HepG2 (cell line): ENCODE results near the gene ZNF771. TPM values are rescaled to one million over a fixed set of nuclear protein-coding genes. Genes with fewer than 3 reads are reported as not detected.

Experiments used
- ATAC-seq: fragments of 200-7000 bp; cut with Tn5 transposase; 3 replicates; pipeline ENCODE4 v1.9.1; 2020; ENCODE audit warnings: mild to moderate bottlenecking, moderate library complexity
- BruUV-seq: library from RNA; stranded (reverse); fragments of 400-500 nt; replicated peaks from 2 replicates; lab custom pipeline; 2021; lab: Mats Ljungman, UMichigan
- CTCF ChIA-PET: fragments of 300-600 bp; formaldehyde crosslinking; extraction: SDS; loops from one replicate; lab custom pipeline; 2021; ENCODE audit warnings: low total read pairs, inconsistent platforms, low intra/inter-chr PET ratio; lab: Yijun Ruan, JAX
- POLR2A ChIA-PET: fragments of 350-600 bp; sonication (Branson Sonifier 250); formaldehyde crosslinking; loops from one replicate; lab custom pipeline; 2020; ENCODE audit warnings: antibody characterized with exemption, inconsistent platforms; lab: Yijun Ruan, JAX
- DNase-seq: peaks from one replicate; pipeline ENCODE4 v3.0.0-alpha.2; 2015; ENCODE audit warnings: low spot score
- FAIRE-seq: peaks from 3 replicates; lab custom pipeline; 2011; peaks lifted over from hg19 to GRCh38; lab: Jason Lieb, UNC
- H2AFZ ChIP-seq: one replicate; pipeline ENCODE4 v1.6.1; 2011; ENCODE audit warnings: low read length, inconsistent platforms
- H3K27ac ChIP-seq: fragments of 300-600 bp; 3 replicates; pipeline ENCODE4 v1.8.0; 2011; ENCODE audit warnings: mixed run types, mild to moderate bottlenecking, mixed read lengths, low read length, inconsistent platforms; ENCODE audit not compliant: insufficient read depth; ENCODE audit errors: extremely low read length
- H3K27me3 ChIP-seq, 2 experiments: fragments of 200-600 bp in 1 of 2; 2 replicates in 1 of 2; 3 replicates in 1 of 2; pipeline versions ENCODE4 v1.6.0 to v1.8.0; 2011; ENCODE audit warnings: low read length in 2 of 2, mild to moderate bottlenecking in 2 of 2, moderate library complexity in 2 of 2, inconsistent platforms in 1 of 2; ENCODE audit not compliant: insufficient read depth in 2 of 2, control insufficient read depth in 1 of 2
- H3K36me3 ChIP-seq, 2 experiments: fragments of 200-600 bp in 1 of 2; replicated peaks in 1 of 2; 2 replicates in 1 of 2; 3 replicates in 1 of 2; pipeline versions ENCODE4 v1.5.1 to v1.8.0; 2011; ENCODE audit warnings: low read length in 2 of 2, inconsistent platforms in 1 of 2; ENCODE audit not compliant: insufficient read depth in 2 of 2, control insufficient read depth in 1 of 2
- H3K4me1 ChIP-seq: 2 replicates; pipeline ENCODE4 v1.5.1; 2012; ENCODE audit warnings: low read length, inconsistent platforms; ENCODE audit not compliant: insufficient read depth
- H3K4me2 ChIP-seq: 2 replicates; pipeline ENCODE4 v1.6.0; 2011; ENCODE audit warnings: low read depth, low read length, inconsistent platforms
- H3K4me3 ChIP-seq, 3 experiments: fragments of 200-600 bp in 1 of 3; sonication (generic), shearing (Covaris generic) in 1 of 3; replicated peaks in 1 of 3; 2 replicates each; pipeline ENCODE4 v1.5.1; 2011 to 2016; ENCODE audit warnings: low read length in 3 of 3, inconsistent platforms in 2 of 3, low read depth in 2 of 3, mild to moderate bottlenecking in 2 of 3, control low read depth in 1 of 3, mixed read lengths in 1 of 3; ENCODE audit not compliant: insufficient read depth in 1 of 3
- H3K79me2 ChIP-seq: one replicate; pipeline ENCODE4 v1.6.1; 2011; ENCODE audit warnings: low read length, inconsistent platforms; ENCODE audit not compliant: insufficient read depth
- H3K9ac ChIP-seq: 2 replicates; pipeline ENCODE4 v1.6.0; 2011; ENCODE audit warnings: mild to moderate bottlenecking, low read depth, low read length, inconsistent platforms; ENCODE audit not compliant: insufficient read depth
- H3K9me3 ChIP-seq: 2 replicates; pipeline ENCODE4 v1.5.1; 2012; ENCODE audit warnings: mild to moderate bottlenecking, low read length
- H4K20me1 ChIP-seq: 2 replicates; pipeline ENCODE4 v1.6.0; 2011; ENCODE audit warnings: inconsistent platforms, mild to moderate bottlenecking, low read length, moderate library complexity; ENCODE audit not compliant: insufficient read depth
- HOXA7 ChIP-seq: sonication (generic); formaldehyde crosslinking; IDR thresholded peaks from 2 replicates; pipeline ENCODE4 v1.8.1; 2022; ENCODE audit warnings: mild to moderate bottlenecking, missing genetic modification reagents, moderate library complexity
- HOXA9 ChIP-seq: sonication (generic); formaldehyde crosslinking; IDR thresholded peaks from 2 replicates; pipeline ENCODE4 v1.8.1; 2022; ENCODE audit warnings: missing genetic modification reagents, mild to moderate bottlenecking, moderate library complexity, borderline replicate concordance
- SRSF4 ChIP-seq: fragments of 200-400 bp; formaldehyde crosslinking; IDR thresholded peaks from one replicate; pipeline ENCODE4 v1.6.1; 2018; ENCODE audit warnings: mild to moderate bottlenecking, low read depth, low read length, moderate library complexity; ENCODE audit not compliant: poor library complexity, severe bottlenecking
- ZNF446 ChIP-seq: sonication (generic); formaldehyde crosslinking; IDR thresholded peaks from 2 replicates; pipeline ENCODE4 v1.5.0; 2020; ENCODE audit warnings: mild to moderate bottlenecking, missing genetic modification reagents
- ZNF557 ChIP-seq: sonication (generic); formaldehyde crosslinking; IDR thresholded peaks from 2 replicates; pipeline ENCODE4 v1.4.0; 2020; ENCODE audit warnings: missing genetic modification reagents
- WGBS: methylation state at CpG from one replicate; pipeline ENCODE4 v1.1.6; 2017; ENCODE audit warnings: low lambda C conversion rate; 5-methylcytosine and 5-hydroxymethylcytosine counted together
- in situ Hi-C: cut with HindIII; loops from 2 replicates; pipeline ENCODE4 v1.10.0; 2017; ENCODE audit warnings: low pct_unique_long_range_greater_than_20kb; ENCODE audit not compliant: extremely low pct_ligation_motif_present
- intact Hi-C: fragments of 100-400 bp; cut with micrococcal nuclease; formaldehyde crosslinking; loops from one replicate; pipeline ENCODE4 v1.10.0; 2022; ENCODE audit not compliant: unreplicated experiment
- polyA plus RNA-seq, 8 experiments: library from polyadenylated mRNA; depleted of rRNA in 3 of 8; stranded (reverse) in 7 of 8; unstranded in 1 of 8; fragments of >200 nt; fragmentation: Illumina TruSeq in 4 of 8; extraction: Trizol in 4 of 8; gene quantifications; 2 replicates each; pipeline versions ENCODE4 v1.2.1 to v1.2.3, GENCODE V29; 2011 to 2016; ENCODE audit warnings: low read depth in 4 of 8, missing spikeins in 1 of 8, mixed read lengths in 1 of 8; ENCODE audit not compliant: insufficient read depth in 1 of 8
- total RNA-seq, 5 experiments: library from RNA; depleted of rRNA; stranded (reverse); fragments of >200 nt; fragmentation: Illumina TruSeq; extraction: Trizol; gene quantifications; 2 replicates each; pipeline ENCODE4 v1.2.3, GENCODE V29; 2016; ENCODE audit warnings: low read depth in 1 of 5
- TF ChIP-seq, protein P1 (sequence below): sonication (generic); formaldehyde crosslinking; IDR thresholded peaks from 2 replicates; pipeline ENCODE4 v1.5.1; 2020; ENCODE audit warnings: mild to moderate bottlenecking, missing genetic modification reagents
- TF ChIP-seq, protein P2 (sequence below): sonication (generic); formaldehyde crosslinking; conservative IDR thresholded peaks from 2 replicates; pipeline ENCODE4 v1.4.0; 2020; ENCODE audit warnings: missing genetic modification reagents
- TF ChIP-seq, protein P3 (sequence below): sonication (generic); formaldehyde crosslinking; IDR thresholded peaks from 2 replicates; pipeline ENCODE4 v1.8.0; 2023; ENCODE audit warnings: mild to moderate bottlenecking, missing genetic modification reagents

The ZNF771 gene
- total and polyA plus RNA-seq, 2 of the 13 experiments (the other 11 are each of a cell fraction or from before 2014, with no cell fraction given), result 5.0 to 11.8 TPM

DNA sequence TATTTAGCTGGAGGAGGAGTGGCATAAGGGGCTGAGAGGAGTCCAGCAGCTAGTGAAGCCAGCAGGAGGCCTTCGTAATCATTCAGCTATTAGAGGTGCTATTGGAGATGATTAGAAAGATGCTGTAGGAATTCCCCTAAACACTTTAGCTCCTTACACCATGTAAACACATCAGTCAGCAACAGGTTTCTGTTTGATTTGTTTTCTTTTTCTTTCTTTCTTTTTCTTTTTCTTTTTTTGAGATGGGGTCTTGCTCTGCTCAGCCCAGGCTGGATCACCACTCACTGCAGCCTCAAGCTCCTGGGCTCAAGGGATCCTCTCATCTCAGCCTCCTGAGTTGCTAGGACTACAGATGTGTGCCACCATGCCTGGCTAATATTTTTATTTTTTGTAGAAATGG lies 48.9 kb downstream of the ZNF771 start (continued):
- TF ChIP-seq, protein P1, sequence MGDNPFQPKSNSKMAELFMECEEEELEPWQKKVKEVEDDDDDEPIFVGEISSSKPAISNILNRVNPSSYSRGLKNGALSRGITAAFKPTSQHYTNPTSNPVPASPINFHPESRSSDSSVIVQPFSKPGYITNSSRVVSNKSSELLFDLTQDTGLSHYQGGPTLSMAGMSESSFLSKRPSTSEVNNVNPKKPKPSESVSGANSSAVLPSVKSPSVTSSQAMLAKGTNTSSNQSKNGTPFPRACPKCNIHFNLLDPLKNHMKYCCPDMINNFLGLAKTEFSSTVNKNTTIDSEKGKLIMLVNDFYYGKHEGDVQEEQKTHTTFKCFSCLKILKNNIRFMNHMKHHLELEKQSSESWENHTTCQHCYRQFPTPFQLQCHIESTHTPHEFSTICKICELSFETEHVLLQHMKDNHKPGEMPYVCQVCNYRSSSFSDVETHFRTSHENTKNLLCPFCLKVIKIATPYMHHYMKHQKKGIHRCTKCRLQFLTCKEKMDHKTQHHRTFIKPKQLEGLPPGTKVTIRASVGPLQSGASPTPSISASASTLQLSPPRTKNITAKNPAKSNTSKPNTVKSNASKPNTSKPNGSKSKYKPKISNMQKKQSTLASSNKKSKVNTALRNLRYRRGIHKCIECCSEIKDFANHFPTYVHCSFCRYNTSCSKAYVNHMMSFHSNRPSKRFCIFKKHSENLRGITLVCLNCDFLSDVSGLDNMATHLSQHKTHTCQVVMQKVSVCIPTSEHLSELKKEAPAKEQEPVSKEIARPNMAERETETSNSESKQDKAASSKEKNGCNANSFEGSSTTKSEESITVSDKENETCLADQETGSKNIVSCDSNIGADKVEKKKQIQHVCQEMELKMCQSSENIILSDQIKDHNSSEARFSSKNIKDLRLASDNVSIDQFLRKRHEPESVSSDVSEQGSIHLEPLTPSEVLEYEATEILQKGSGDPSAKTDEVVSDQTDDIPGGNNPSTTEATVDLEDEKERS, result no peak
- no peak for TF ChIP-seq ZNF557 (CRISPR knock-in tag)
- TF ChIP-seq, protein P2, sequence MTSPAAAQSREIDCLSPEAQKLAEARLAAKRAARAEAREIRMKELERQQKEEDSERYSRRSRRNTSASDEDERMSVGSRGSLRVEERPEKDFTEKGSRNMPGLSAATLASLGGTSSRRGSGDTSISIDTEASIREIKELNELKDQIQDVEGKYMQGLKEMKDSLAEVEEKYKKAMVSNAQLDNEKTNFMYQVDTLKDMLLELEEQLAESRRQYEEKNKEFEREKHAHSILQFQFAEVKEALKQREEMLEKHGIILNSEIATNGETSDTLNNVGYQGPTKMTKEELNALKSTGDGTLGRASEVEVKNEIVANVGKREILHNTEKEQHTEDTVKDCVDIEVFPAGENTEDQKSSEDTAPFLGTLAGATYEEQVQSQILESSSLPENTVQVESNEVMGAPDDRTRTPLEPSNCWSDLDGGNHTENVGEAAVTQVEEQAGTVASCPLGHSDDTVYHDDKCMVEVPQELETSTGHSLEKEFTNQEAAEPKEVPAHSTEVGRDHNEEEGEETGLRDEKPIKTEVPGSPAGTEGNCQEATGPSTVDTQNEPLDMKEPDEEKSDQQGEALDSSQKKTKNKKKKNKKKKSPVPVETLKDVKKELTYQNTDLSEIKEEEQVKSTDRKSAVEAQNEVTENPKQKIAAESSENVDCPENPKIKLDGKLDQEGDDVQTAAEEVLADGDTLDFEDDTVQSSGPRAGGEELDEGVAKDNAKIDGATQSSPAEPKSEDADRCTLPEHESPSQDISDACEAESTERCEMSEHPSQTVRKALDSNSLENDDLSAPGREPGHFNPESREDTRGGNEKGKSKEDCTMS, result no peak
- TF ChIP-seq SRSF4, result no peak
- TF ChIP-seq HOXA9 (CRISPR knock-in tag), result no peak

DNA sequence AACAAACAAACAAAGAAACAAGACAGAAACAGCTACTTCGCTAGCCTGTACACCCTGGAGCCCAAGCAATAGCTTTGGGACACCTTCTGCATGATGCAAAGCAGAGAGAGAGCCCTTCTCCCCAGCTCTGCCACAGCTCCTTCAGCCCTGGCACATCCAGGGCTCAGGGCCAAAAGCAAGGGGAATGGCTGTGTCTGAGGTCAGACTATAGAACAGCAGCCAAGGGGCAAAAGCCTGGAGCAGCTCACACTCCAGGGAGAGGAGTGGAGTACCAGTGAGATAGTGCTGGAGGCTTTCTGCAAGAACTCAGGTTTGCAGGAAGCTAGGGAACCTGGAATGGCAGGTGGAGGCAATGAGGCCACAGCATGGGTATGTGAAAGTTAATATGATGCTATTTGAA lies 49.9 kb downstream of the ZNF771 start:
- in situ Hi-C loops, result loop anchor here (5.0 kb wide), 1 partner anchor 60 kb away; no protein-coding TSS in a partner anchor

More for the DNA sequence above, 49.9 kb downstream of the ZNF771 start:
- FAIRE-seq, result peak; percentile 21
- H3K27ac ChIP-seq, result no peak overlapping the region
- no peak overlapping the region for H3K4me2 ChIP-seq
- no TSS peak for BruUV-seq
- POLR2A ChIA-PET, result interaction anchor here (0.6 to 1.1 kb wide), 3 partner anchors 12 to 1927 kb away, joined by 3 to 4 read pairs (median 3); no protein-coding TSS in a partner anchor
- peaks cover 78% of the 10 kb centered on the region for H3K4me1 ChIP-seq
- H3K9me3 ChIP-seq, result no peaks in the 10 kb centered on the region
- ATAC-seq, result no peak
- no peaks in the 10 kb centered on the region for H3K27me3 ChIP-seq
- no peaks in the 10 kb centered on the region for H3K79me2 ChIP-seq
- DNase-seq, result no peak
- CTCF ChIA-PET, result no interaction called here
- intact Hi-C loops, result no loop called here
- H3K36me3 ChIP-seq, result no peaks in the 10 kb centered on the region
- no peak overlapping the region for H3K4me3 ChIP-seq
- TF ChIP-seq, protein P3, sequence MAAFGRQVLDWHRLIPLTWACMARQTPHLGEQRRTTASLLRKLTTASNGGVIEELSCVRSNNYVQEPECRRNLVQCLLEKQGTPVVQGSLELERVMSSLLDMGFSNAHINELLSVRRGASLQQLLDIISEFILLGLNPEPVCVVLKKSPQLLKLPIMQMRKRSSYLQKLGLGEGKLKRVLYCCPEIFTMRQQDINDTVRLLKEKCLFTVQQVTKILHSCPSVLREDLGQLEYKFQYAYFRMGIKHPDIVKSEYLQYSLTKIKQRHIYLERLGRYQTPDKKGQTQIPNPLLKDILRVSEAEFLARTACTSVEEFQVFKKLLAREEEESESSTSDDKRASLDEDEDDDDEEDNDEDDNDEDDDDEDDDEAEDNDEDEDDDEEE, result 0 out of 2 replicates have a peak, but pooled peaks have one; percentile 36
- TF ChIP-seq ZNF446 (0 out of 2 replicates have a peak, but pooled peaks have one; percentile 24), HOXA7 (no peak)
- TF ChIP-seq, all 625 proteins: peak for 2
- Histone ChIP-seq H3K9ac (no peak overlapping the region), H4K20me1 (no peaks in the 10 kb centered on the region), H2AFZ (no peak overlapping the region)
- 83% methylated on average over 1 of the region's 1 CpG for WGBS
